NCI-H82 treated with DMSO at 0.1 percent for 48 hours (cell line): ENCODE measurements around the gene DNAH14.

Experiments
- DNase-seq: peaks from one replicate; lab custom pipeline; 2025; ENCODE audit not compliant: unreplicated experiment; lab: John Stamatoyannopoulos, UW

DNAH14 gene

DNA sequence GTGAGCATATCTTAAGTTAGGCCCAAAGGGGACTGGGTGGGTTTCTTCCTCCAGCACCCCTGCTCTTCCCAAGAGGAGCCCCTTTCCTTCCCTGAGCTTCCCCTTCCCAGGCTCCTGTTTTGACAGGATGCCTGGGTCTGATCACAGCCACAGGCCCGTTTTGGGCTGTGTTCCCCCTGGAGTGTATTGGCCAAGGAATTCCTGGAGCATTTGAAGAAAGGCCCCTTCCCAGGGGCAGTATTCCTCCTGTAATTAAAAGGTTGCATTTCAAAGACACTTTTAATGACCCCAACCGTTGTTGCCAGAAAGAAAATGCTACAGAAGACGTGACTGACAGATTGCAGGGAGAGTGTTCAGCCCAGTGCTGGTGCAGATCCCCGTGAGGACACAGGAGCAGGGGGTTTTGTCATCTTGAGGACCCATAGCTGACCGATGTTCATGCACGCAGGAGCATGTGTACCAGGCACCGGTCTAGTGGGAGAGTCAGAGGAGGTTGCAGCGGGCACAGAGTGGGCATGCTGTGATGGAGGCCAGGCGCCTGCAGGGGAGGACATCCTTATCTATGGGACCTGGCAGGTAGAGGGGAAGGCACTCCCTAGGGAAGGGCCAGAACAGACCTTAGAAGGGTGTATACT is 517.6 kb downstream of the DNAH14 start:
- DNase-seq = no peak

DNA sequence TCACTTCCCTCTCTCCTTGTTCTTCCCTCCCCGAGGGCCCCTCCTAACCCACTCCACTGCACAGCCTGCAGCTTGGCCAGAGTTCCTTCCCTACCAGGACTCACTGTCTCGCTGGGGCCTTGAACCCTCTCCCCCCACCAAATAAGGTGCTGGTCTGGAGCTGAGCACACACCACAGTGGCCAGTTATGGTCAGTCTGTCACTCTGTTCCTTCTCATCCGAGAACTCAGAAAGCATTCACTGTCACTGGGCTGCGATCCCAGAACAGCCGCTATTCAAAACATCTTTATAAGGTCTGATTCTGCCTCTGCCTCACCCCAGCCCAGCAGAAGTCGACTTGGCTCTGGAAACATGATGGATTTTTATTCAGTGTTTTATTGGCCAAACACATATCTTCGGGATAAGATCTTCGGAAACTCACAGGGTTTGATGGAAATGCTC is 518.2 kb downstream of the DNAH14 start:
- no peak for DNase-seq

DNA sequence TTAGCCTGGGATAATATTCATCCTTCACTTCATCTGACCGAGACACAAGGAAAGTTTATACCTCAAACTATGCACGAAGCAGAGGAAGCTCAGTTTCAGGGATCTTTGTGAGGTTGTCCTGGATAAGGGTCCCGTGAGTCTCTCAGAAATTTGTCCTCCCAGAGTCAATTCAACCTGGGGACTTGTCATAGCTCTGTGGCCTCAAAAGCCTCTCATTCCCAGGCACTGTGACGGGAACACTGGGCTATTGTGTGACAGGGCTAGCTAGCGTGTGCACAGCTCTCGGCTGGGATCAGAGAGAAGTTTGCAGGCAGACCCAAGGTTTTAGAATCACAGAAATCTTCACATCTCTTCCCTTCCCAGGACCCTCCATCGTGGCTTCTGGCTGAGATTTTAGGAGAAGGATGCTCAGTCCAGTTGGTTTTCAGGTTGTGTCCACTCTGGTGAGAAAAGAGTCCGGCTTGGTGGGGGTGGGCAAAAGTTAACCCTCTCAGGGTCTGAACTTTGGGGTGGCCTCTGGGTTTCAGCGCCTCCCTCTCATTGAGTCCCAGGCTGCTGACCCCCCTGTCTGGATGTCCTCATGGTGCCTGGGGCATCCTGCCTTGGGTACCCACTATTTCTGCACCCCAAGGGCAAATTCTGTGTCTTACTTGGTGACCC is 518.8 kb downstream of the DNAH14 start:
- DNase-seq = no peak
